ENCODE data around the gene SPATA3.

The SPATA3 gene

GRCh38 chr2:231032575-231033140 lies 36.7 kb downstream of the SPATA3 start:
- no peak for DNase-seq

DNA sequence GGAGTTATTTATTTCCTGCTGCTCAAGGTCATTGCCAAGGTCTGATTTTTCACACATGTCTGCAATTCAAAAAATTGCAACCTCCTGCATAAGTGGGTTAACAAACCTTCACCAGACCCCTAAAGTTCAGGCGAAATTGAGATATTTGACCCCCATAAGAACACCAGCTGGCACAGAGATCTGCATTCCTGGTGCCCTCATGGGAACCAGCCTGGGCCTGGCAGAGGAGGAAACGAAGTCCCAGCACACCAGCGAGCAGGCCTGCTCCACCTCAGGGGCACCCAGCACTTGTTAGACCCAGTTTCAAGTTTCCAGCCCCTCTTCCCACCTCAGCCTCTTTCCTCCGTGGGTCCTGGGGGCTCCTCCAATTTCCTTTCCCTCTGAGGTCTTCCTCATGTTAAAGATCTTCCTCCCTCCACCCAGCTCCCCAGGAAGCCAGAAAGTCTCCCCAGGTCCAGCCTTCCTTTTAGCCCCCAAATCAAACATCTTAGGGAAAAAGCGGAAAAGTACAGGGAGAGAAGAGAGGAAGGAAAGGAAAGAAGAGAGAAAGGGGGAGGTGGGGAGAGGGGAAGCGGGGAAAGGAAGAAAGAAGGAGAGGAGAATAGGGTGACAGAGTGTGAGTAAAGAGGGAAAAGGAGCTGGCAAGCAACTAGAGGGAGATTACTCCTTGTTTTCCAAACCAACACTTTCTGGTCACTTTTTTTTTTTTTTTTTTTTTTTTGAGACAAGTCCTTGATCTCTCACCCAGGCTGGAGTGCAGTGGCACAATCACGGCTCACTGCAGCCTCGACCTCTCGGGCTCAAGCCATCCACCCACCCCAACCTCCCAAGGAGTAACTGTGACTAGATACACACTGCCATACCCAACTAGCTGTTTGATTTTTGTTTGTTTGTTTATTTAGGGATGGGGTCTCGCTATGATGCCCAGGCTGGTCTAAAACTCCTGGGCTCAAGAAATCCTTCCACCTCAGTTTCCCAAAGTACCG lies 37.5 kb downstream of the SPATA3 start:
- no peak for DNase-seq

DNA sequence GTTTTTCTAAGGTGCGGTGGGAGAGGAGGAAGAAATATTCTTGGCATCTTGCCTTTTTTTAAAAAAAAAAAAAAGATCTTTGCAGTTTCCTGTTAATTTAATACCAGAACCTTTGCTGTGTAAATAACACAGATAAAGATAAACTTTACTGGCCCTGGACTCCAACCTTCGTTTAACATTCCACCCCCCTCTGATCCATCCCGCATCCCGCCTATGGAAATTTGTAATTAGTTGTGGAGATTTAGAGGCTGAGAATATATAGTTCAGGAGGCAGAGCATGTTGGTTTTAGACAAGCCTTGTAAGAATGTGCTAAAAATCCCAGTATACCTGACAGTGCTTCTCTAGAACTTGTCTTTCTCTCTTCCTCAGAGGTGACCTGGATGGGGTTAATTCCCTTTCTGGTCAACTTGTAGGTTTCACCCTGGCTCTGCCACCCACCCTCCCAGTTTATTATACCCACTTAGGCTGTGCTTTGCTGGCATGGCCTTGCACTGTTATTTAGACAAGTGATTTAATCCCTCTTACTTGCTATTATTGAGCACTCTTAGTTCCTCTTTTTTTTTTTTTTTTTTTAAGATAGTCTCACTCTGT lies 38.5 kb downstream of the SPATA3 start:
- DNase-seq: no peak

DNA sequence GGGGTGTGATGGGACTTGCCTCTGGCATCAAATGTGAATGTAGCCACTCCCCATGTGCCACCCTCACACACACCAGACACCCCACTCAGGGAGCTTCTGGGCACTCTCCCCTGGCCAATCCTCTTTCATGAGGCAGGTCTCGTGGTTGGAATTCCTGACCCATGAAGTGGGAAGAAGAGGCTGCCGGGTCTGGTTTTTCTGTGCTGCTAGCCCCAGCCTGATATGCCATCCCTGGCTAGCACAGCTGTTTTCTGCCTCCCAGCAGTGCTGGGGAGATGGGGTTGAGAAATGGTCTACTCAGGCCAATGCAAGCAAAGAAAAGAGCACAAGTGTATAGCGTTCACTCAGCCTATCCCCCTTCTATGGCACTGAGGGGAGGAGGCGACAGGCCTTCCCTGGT lies 40.2 kb downstream of the SPATA3 start:
- DNase-seq: no peak

DNA sequence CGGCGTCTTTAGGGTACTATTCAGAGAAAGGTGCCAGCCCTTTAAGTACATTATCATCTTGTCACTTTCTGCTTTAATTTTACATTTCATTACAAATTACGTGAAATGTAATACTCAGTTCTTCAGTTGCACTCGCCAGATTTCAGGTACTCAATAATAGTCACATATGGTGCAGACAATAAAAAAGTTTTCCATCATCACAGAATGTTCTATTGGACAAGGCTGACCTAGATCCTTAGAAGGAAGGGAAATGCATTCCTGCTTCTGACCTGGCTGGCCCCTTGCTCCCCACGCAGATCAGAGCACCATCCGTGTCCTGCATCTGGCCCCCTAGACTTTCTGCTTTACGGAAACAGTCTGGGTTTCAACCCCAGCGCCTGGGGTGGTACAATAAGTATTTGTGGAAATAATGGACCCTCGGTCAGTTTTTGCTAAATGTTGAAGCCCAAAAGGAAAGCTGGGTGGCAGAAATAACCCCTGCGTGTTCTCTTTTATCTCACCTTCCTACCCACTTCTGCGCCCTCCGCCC lies 40.7 kb downstream of the SPATA3 start:
- DNase-seq: no peak

DNA sequence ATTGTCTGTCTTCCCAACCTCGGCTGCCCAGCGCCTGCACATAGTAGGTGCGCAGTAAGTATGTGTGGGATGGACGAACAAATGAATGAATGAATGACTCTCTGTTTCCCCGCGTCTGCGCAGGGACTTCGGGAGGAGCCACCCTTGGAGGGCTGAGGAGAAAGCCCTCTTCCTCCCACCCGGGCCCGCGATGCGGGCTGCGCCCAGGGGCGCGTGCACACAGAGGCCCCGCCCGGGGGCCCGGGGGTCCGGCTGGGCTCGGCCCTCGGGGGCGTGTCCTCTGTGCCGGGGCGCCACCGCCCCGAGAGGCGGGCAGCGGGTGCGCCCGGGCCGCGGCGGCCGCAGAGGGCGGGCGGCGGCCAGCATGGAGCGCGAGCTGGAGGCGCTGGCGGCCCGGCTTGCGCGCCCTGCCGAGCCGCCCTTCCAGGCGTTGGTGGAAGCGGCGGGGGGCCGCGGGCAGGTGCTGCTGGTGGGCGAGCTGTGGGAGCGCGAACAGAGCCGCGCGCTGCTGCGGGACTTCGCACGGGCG lies 41.3 kb downstream of the SPATA3 start, which contains the start of gene C2orf72:
TSS of gene C2orf72 (plus strand) at position 322 of the 529 bp plus-strand sequence. CDS start at position 365, 43 bp downstream.
- DNase-seq: no peak

- DNase-seq: no peak
These were observed 42.0 kb downstream of the SPATA3 start for GRCh38 chr2:231037731-231038482.

GRCh38 chr2:231038483-231039293 lies 42.8 kb downstream of the SPATA3 start:
- no peak for DNase-seq

DNA sequence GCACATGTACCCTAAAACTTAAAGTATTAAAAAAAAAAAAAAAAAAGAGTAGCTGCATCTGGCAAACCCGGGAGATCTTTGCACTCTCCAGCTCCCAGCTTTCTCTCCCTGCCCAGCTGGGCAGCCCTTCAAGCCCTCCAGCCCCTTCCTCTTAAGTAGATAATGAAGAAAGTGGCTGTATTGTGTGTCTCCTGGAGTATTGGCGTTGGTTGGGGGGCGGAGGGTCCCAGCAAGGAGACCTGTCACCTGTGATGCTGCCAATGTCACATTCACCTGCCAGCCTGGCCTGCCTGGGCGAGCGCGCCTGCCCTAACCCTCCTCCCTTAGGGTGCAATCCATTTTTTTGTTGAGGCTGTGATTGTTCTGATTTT lies 43.4 kb downstream of the SPATA3 start:
- no peak for DNase-seq

- DNase-seq: no peak
These were observed 44.0 kb downstream of the SPATA3 start for GRCh38 chr2:231039821-231040364.

DNA sequence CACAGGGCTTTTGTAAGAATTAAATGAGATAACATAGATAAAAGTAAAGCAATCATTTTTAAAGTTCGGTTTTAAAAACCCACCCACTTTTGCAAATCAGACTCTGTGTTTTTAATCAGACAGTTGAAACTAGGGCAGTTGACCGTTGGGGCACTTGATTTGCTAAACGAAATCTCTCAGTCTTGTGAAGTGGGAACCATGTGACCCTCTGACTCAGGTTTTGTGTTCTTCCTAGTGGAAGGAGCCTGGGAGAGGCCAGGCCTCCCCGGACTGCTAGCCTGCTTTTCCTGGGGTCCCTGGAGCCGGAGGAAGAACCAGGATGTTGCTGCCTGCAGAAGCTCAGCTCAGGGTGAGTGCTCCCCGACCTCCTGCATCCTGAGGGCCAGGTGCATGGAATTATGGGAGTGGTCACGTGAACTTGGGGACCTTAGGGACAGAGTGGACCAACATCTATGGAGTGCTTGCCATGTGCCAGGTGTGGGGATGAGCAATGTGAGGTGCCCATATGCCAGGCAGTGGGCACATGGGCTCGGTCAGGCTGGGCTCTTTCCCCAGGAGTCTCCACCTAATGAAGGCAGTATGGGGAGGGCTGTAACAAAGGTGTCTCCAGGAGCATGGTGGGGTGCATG lies 45.3 kb downstream of the SPATA3 start:
- no peak for DNase-seq

GRCh38 chr2:231043796-231044195 lies 47.9 kb downstream of the SPATA3 start:
- DNase-seq: no peak

- DNase-seq: no peak
These were observed 51.0 kb downstream of the SPATA3 start for GRCh38 chr2:231046916-231047273.

DNA sequence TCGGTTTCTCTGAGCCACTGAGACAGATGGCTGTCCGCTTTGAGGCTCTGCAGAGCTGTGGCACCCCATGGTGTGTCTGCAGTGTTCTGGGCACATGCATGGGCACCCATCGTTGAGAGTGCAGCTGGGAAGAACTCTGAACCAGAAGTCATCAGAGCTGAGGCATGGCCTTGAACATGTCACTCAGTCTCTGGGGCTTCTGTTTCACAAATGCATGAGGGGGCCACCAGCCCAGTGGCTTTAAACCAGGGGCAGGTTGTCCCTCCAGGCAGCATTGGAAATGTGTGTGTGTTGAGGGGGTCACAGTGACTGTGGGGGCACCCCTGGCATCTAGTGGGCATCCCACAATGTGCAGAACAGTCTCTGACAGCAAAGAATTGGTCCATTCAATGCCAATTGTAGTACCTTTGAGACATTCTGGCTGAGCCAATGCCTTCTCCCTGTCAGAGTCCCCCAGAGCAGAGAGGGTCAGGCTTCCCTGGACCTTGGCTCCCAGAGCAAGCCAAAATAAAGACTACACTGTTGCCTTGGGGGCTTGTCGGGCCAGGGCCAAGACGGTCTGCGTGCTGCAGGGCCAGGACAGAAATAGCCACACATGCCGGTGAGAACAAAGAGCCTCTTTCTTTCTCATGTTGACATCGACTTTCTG lies 51.5 kb downstream of the SPATA3 start:
- DNase-seq: no peak

DNA sequence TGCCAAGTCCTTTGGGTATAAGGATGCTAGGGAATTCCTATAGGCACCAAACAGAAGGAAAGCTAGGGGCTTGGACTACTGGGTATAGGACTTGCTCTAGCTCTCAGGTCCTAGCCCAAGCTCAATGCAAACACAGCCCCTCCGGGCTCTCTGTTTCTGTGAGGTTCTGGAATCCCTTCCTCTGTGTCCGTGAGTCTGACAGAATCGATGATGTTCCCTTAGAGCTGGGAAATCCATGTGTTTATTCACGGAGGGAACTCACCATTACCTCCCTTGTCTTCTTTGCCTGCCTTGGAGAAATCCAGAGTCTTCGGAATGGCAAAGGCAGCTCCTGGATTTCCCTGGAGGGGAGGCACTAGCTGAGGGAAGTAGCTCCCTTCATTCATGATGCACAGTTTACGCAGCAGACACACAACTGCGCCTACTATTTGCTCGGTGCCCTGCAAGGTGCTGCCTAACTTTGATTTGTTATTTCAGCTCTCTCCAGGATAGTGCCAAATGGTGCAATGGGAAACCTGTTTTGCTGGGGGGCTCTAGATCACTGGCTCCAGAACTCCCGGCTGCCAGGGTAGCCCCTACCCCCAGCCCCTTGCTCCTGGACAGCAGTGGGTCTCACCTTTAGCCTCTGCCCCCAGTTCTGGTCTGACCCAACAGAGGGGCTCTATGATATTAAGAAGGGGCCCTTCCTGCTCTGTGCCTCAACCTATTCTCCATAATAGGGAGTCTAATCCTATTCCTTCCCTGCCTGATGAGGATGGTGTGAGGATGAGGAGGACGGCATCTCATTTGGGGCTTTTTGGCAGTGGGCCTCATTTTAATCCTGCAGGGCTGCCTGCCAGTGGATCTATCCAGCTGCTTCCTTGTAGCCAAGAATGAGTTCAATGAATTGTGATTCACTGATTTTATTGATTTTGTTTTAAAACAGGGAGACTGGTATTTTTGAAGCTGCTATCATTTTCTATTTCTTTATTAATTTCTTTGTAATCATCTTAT lies 52.3 kb downstream of the SPATA3 start:
- DNase-seq: no peak

GRCh38 chr2:231049286-231050017 lies 53.5 kb downstream of the SPATA3 start:
- DNase-seq: no peak

DNA sequence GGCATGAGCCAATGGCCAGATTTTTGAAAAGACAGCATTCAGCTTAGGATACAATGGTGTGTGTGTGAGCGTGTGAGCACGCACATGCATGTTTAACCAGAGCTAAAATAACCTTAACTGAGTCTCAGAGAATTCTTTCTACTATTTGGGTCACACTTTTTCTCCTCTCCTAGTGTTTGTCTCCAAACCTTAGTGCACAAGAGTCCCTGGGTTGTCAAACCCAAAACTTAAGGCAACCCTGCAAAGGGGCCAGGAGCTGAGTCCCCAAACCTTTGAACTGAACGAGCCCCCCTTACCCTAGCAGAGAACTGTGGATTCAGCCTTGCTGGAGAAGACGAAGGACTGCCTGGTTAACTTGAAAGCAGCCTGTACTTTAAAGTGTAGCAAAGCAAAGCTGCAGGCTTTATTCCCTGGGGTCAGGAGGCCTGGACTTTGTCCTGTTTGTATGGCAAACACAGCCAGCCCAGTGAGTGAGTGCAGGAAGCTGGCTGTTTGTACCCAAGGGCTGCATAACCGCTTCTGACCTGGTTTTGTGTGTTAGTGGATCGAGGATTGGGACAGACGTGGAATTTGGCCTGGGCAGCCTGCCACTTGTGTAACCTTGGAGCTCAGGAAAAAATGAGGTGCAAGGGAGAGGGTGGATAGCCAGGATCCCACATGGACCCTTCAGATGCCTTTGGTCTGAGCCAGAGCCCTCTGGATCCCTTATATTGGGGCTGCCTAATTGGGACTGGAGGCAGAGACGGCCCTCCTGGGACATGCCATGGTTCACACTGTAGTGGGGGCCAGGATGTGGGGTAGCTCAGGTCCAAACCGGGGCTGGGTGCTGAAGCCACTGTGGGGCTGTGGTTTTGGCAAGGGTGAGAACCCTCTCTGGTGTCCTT lies 54.3 kb downstream of the SPATA3 start:
- DNase-seq: no peak

All from CD4-positive, alpha-beta T cell treated with Interleukin-6 for 4 hours (primary cell).